ENCODE measurements around the gene LRRC4.

Gene LRRC4

DNA sequence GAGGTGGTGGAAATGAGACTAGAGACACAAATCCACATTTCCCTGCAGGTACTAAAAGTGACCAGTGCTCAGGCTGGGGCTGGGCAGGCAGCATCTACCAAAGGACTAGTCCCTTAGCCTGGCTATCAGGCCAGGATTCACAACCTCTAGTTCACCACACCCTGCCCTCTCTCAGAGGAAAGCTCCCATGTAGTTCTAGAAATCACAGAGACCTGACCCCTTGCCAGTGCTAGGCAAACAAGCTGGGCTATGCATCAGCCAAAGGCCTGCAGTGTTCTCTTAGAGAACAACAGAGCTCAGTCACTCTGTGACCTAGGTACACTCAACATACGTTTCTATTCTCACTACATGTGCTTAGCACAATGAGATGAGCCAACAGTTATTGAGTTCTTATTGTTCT, 26.7 kb upstream of the LRRC4 start:
- Histone ChIP-seq H3K27ac (no peak overlapping the region), H3K4me3 (ENCODE audit: low read depth in 1 of 2, low read length in 1 of 2) (no peak overlapping the region), H3K27me3 (no peaks in the 10 kb centered on the region), H3K36me3 (no peaks in the 10 kb centered on the region), H3K4me1 (ENCODE audit: control insufficient read depth in 1 of 2, insufficient read depth in 1 of 2, low read depth in 1 of 2, low read length in 1 of 2) (peaks cover 3 to 4% of the 10 kb centered on the region in 2 experiments), H3K9me3 (no peaks in the 10 kb centered on the region)
- no peak for TF ChIP-seq CTCF (IDR thresholded peaks at IDR 0.05)

DNA sequence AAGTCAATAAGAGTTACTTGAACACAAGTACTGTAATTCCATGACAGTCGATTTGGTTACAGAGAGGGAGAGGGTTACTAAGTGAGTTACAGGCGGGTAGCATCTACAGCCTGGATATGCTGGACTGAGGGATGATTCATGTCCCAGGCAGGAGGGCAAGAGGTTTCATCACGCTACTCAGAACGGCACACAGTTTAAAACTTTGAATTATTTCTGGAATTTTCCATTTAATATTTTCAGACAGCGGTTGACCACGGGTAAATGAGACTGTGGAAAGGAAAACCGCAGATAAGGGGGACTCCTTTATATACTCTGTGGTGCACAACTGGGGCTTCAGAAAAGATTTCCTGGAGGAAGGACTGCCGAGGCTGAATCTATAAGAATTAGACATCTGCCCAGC, 25.7 kb upstream of the LRRC4 start:
- H3K27ac ChIP-seq: no peak overlapping the region
- TF ChIP-seq CTCF (IDR thresholded peaks at IDR 0.05): no peak

GRCh38 chr7:128055637-128056036, 24.4 kb upstream of the LRRC4 start:
- Histone ChIP-seq H3K4me3 (ENCODE audit: low read depth in 1 of 2, low read length in 1 of 2) (no peak overlapping the region), H3K27me3 (no peaks in the 10 kb centered on the region), H3K4me1 (ENCODE audit: control insufficient read depth in 1 of 2, insufficient read depth in 1 of 2, low read depth in 1 of 2, low read length in 1 of 2) (peaks cover 4 to 6% of the 10 kb centered on the region in 2 experiments), H3K36me3 (no peaks in the 10 kb centered on the region), H3K9me3 (no peaks in the 10 kb centered on the region), H3K27ac (no peak overlapping the region)
- no peak for TF ChIP-seq CTCF (IDR thresholded peaks at IDR 0.05)

More for the DNA sequence above, 25.7 kb upstream of the LRRC4 start:
- Histone ChIP-seq H3K9me3 (no peaks in the 10 kb centered on the region), H3K4me3 (ENCODE audit: low read depth in 1 of 2, low read length in 1 of 2) (no peak overlapping the region), H3K36me3 (no peaks in the 10 kb centered on the region), H3K27me3 (no peaks in the 10 kb centered on the region), H3K4me1 (ENCODE audit: control insufficient read depth in 1 of 2, insufficient read depth in 1 of 2, low read depth in 1 of 2, low read length in 1 of 2) (peaks cover 4 to 6% of the 10 kb centered on the region in 2 experiments)

DNA sequence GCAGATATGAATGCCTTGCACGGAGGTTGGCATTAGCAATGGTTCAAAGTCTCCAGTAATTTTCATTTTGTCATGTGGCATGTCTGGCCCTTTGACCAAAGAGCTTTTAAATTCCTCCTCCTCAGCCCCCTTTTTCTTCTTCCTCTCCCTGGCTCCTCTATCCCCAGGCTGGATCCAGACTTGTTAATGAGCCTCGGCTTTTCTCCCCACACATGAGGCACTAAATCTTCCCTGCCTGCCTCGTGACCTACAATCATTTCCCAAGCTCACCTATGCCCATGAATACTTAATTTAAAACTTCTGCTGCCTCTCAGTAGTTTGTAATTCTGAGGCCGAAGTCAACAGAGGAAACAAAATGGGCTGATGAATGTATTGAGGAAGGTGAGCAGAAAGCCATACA, 23.3 kb upstream of the LRRC4 start:
- no peak overlapping the region for H3K4me3 ChIP-seq (ENCODE audit: low read depth in 1 of 2, low read length in 1 of 2)
- H3K36me3 ChIP-seq: no peaks in the 10 kb centered on the region
- no peaks in the 10 kb centered on the region for H3K9me3 ChIP-seq
- H3K27ac ChIP-seq: no peak overlapping the region
- H3K27me3 ChIP-seq: no peaks in the 10 kb centered on the region
- peaks cover 4 to 6% of the 10 kb centered on the region in 2 experiments for H3K4me1 ChIP-seq (ENCODE audit: control insufficient read depth in 1 of 2, insufficient read depth in 1 of 2, low read depth in 1 of 2, low read length in 1 of 2)
- no peak for TF ChIP-seq CTCF (IDR thresholded peaks at IDR 0.05)

- no peak overlapping the region for H3K27ac ChIP-seq
- H3K4me1 ChIP-seq (ENCODE audit: control insufficient read depth in 1 of 2, insufficient read depth in 1 of 2, low read depth in 1 of 2, low read length in 1 of 2): peaks cover 4 to 6% of the 10 kb centered on the region in 2 experiments
- H3K36me3 ChIP-seq: no peaks in the 10 kb centered on the region
- H3K4me3 ChIP-seq (ENCODE audit: low read depth in 1 of 2, low read length in 1 of 2): no peak overlapping the region
- no peak for TF ChIP-seq CTCF (IDR thresholded peaks at IDR 0.05)
- H3K27me3 ChIP-seq: no peaks in the 10 kb centered on the region
- H3K9me3 ChIP-seq: no peaks in the 10 kb centered on the region
These were observed 22.8 kb upstream of the LRRC4 start for GRCh38 chr7:128053991-128054390.

GRCh38 chr7:128053023-128053422, 21.8 kb upstream of the LRRC4 start:
- Histone ChIP-seq H3K4me3 (ENCODE audit: low read depth in 1 of 2, low read length in 1 of 2) (no peak overlapping the region), H3K9me3 (no peaks in the 10 kb centered on the region)
- no peak for TF ChIP-seq CTCF (IDR thresholded peaks at IDR 0.05)

More at GRCh38 chr7:128053023-128053422, 21.8 kb upstream of the LRRC4 start:
- H3K36me3 ChIP-seq: no peaks in the 10 kb centered on the region
- peaks cover 4 to 6% of the 10 kb centered on the region in 2 experiments for H3K4me1 ChIP-seq (ENCODE audit: control insufficient read depth in 1 of 2, insufficient read depth in 1 of 2, low read depth in 1 of 2, low read length in 1 of 2)
- no peaks in the 10 kb centered on the region for H3K27me3 ChIP-seq
- H3K27ac ChIP-seq: no peak overlapping the region
